ENCODE data around the gene GPR50.

Gene GPR50

GRCh38 chrX:151226941-151227340, 50.6 kb downstream of the GPR50 start:
- DNase-seq (ENCODE audit: low read depth) = no peak
- no peak for TF ChIP-seq CTCF (IDR thresholded peaks at IDR 0.05; ENCODE audit: insufficient read depth, low read depth, low read length, missing control alignments)
- no peak overlapping the region for H3K4me3 ChIP-seq (ENCODE audit: low read length)

GRCh38 chrX:151227627-151228026, 51.2 kb downstream of the GPR50 start:
- H3K4me3 ChIP-seq (ENCODE audit: low read length) = no peak overlapping the region
- DNase-seq (ENCODE audit: low read depth) = no peak
- no peak for TF ChIP-seq CTCF (IDR thresholded peaks at IDR 0.05; ENCODE audit: insufficient read depth, low read depth, low read length, missing control alignments)

GRCh38 chrX:151228935-151229334, 52.6 kb downstream of the GPR50 start:
- DNase-seq (ENCODE audit: low read depth) = peak; percentile 7
- no peak for TF ChIP-seq CTCF (IDR thresholded peaks at IDR 0.05; ENCODE audit: insufficient read depth, low read depth, low read length, missing control alignments)
- no peak overlapping the region for H3K4me3 ChIP-seq (ENCODE audit: low read length)

All from epithelial cell of esophagus (primary cell).